Pancreas (tissue), 10 donors: ENCODE measurements around the gene QKI. TPM values are rescaled to one million over a fixed set of nuclear protein-coding genes. Genes with fewer than 3 reads are reported as not detected.

Source experiments
- ATAC-seq, 4 donors: fragments of 200-7000 bp; cut with Tn5 transposase; one replicate each; pipeline versions ENCODE4 v1.8.0 to v1.9.1; 2020; ENCODE audit warnings: mild to moderate bottlenecking in 4 of 4, moderate library complexity in 4 of 4
- DNase-seq, 6 donors: peaks; one replicate each; pipeline ENCODE4 v3.0.0-alpha.2; 2020
- FAIRE-seq: peaks from 2 replicates; lab custom pipeline; 2012; peaks lifted over from hg19 to GRCh38; lab: Jason Lieb, UNC
- H3K27ac ChIP-seq, 4 donors: fragments of 200-600 bp; sonication (generic); 1 replicate in 3 of 4; 2 replicates in 1 of 4; pipeline versions ENCODE4 v1.5.0 to v1.8.0; 2020
- H3K27me3 ChIP-seq, 4 donors: fragments of 200-600 bp; one replicate each; pipeline ENCODE4 v1.8.0; 2021
- H3K36me3 ChIP-seq, 3 donors: fragments of 200-600 bp; sonication (generic) in 1 of 3; one replicate each; pipeline versions ENCODE4 v1.5.0 to v1.8.0; 2020 to 2021
- H3K4me1 ChIP-seq, 3 donors: fragments of 200-600 bp; one replicate each; pipeline ENCODE4 v1.8.0; 2021
- H3K4me3 ChIP-seq, 4 donors: fragments of 200-600 bp; sonication (generic) in 2 of 4; one replicate each; pipeline versions ENCODE4 v1.5.0 to v1.8.0; 2020 to 2021
- H3K9me3 ChIP-seq, 4 donors: fragments of 200-600 bp; one replicate each; pipeline ENCODE4 v1.8.0; 2021
- CTCF ChIP-seq, 4 donors: fragments of 200-600 bp; sonication (generic) in 3 of 4; IDR thresholded peaks; one replicate each; pipeline versions ENCODE4 v1.5.0 to v1.8.0; 2021; ENCODE audit warnings: antibody characterized with exemption in 4 of 4
- WGBS, 2 donors: extraction: QIAGEN DNeasy Blood & Tissue Kit; methylation state at CpG; one replicate each; pipeline ENCODE4 v1.1.7; 2013; 5-methylcytosine and 5-hydroxymethylcytosine counted together
- intact Hi-C, 3 donors: fragments of 100-400 bp; cut with DNase I; formaldehyde crosslinking; loops; one replicate each; pipeline versions ENCODE4 v1.11.1 to v1.14.2; 2022
- polyA plus RNA-seq, 2 donors: library from polyadenylated mRNA; stranded (reverse); fragments of 200-250 nt; gene quantifications; one replicate each; pipeline ENCODE4 v1.2.3, GENCODE V29; 2013
- total RNA-seq, 6 donors: library from RNA; stranded (reverse); fragmentation: NEBNext Ultra II Directional in 4 of 6; extraction: Animal tissue kit (Norgen Biotek cat#: 25700) in 4 of 6; gene quantifications; one replicate each; pipeline versions ENCODE4 v1.2.1 to v1.2.4, GENCODE V29; 2021 to 2023
- donor health status: healthy with polysubstance abuse.
- donor health status: DM: no; HTN: no; CAD: no; lungs with moderate emphysema.
- donor health status: DM: no; HTN: no; CAD: no.
- donor health status: control.
- donor health status: control.
- donor health status: Bipolar disorder and iron deficiency.
- donor health status: DM: yes; HTN: yes; CAD: no.
- donor health status: DM: no; HTN: no; CAD: no.
- donor health status: DM: no; HTN: no; CAD: no.
- donor health status: DM: yes; HTN: yes; CAD: no.

The QKI gene
- total and polyA plus RNA-seq, 8 donors: 9.0 to 52.6 (median 21.6) TPM

GRCh38 chr6:163603395-163603794, 188.9 kb downstream of the QKI start:
- Histone ChIP-seq H3K9me3 (no peaks in the 10 kb centered on the region), H3K4me1 (no peaks in the 10 kb centered on the region), H3K27ac (no peak overlapping the region), H3K36me3 (no peaks in the 10 kb centered on the region), H3K27me3 (no peaks in the 10 kb centered on the region), H3K4me3 (no peak overlapping the region)
- WGBS, 2 donors: 82 to 87% methylated on average over 2 of the region's 2 CpGs
- no peak for TF ChIP-seq CTCF (IDR thresholded peaks at IDR 0.05)
- FAIRE-seq: no peak
- intact Hi-C loops: no loop called here
- ATAC-seq: no peak
- no peak for DNase-seq

GRCh38 chr6:163605385-163606097, 191.0 kb downstream of the QKI start:
- WGBS, 2 donors: 71 to 88% methylated on average over 4 of the region's 4 CpGs
- Histone ChIP-seq H3K9me3 (no peaks in the 10 kb centered on the region), H3K4me3 (no peak overlapping the region), H3K27ac (no peak overlapping the region), H3K36me3 (no peaks in the 10 kb centered on the region), H3K4me1 (no peaks in the 10 kb centered on the region), H3K27me3 (no peaks in the 10 kb centered on the region)
- no peak for TF ChIP-seq CTCF (IDR thresholded peaks at IDR 0.05)
- ATAC-seq (no peak), DNase-seq (no peak), FAIRE-seq (no peak)
- intact Hi-C loops: no loop called here

GRCh38 chr6:163607792-163608191, 193.3 kb downstream of the QKI start:
- intact Hi-C loops: no loop called here
- no peaks in the 10 kb centered on the region for H3K9me3 ChIP-seq
- WGBS, 2 donors: 73 to 81% methylated on average over 10 of the region's 10 CpGs
- no peak for TF ChIP-seq CTCF (IDR thresholded peaks at IDR 0.05)
- no peaks in the 10 kb centered on the region for H3K27me3 ChIP-seq
- H3K36me3 ChIP-seq: no peaks in the 10 kb centered on the region
- DNase-seq (no peak), FAIRE-seq (no peak), ATAC-seq (no peak)
- H3K4me1 ChIP-seq: no peaks in the 10 kb centered on the region
- no peak overlapping the region for H3K27ac ChIP-seq
- H3K4me3 ChIP-seq: no peak overlapping the region

GRCh38 chr6:163608204-163608644, 193.7 kb downstream of the QKI start:
- Histone ChIP-seq H3K4me1 (no peaks in the 10 kb centered on the region), H3K9me3 (no peaks in the 10 kb centered on the region), H3K36me3 (no peaks in the 10 kb centered on the region), H3K27me3 (no peaks in the 10 kb centered on the region), H3K4me3 (no peak overlapping the region), H3K27ac (no peak overlapping the region)
- FAIRE-seq (no peak), ATAC-seq (no peak), DNase-seq (no peak)
- 70 to 77% methylated on average over 17 of the region's 17 CpGs for WGBS, 2 donors
- intact Hi-C loops: no loop called here
- TF ChIP-seq CTCF (IDR thresholded peaks at IDR 0.05): no peak

GRCh38 chr6:163612200-163612599, 197.7 kb downstream of the QKI start:
- no peaks in the 10 kb centered on the region for H3K4me1 ChIP-seq
- H3K27me3 ChIP-seq: no peaks in the 10 kb centered on the region
- no peak overlapping the region for H3K4me3 ChIP-seq
- no peak for TF ChIP-seq CTCF (IDR thresholded peaks at IDR 0.05)
- no peak overlapping the region for H3K27ac ChIP-seq
- no peak for ATAC-seq
- 74 to 79% methylated on average over 8 of the region's 8 CpGs for WGBS, 2 donors
- H3K36me3 ChIP-seq: no peaks in the 10 kb centered on the region
- DNase-seq: no peak
- FAIRE-seq: no peak
- intact Hi-C loops: no loop called here
- no peaks in the 10 kb centered on the region for H3K9me3 ChIP-seq
